HepG2 (cell line): ENCODE data around the gene PYCR2. TPM values are rescaled to one million over a fixed set of nuclear protein-coding genes. Genes with fewer than 3 reads are reported as not detected.

ENCODE experiments used
- ATAC-seq: fragments of 200-7000 bp; cut with Tn5 transposase; 3 replicates; pipeline ENCODE4 v1.9.1; 2020; ENCODE audit warnings: mild to moderate bottlenecking, moderate library complexity
- BruUV-seq: library from RNA; stranded (reverse); fragments of 400-500 nt; replicated peaks from 2 replicates; lab custom pipeline; 2021; lab: Mats Ljungman, UMichigan
- CTCF ChIA-PET: fragments of 300-600 bp; formaldehyde crosslinking; extraction: SDS; loops from one replicate; lab custom pipeline; 2021; ENCODE audit warnings: low total read pairs, inconsistent platforms, low intra/inter-chr PET ratio; lab: Yijun Ruan, JAX
- POLR2A ChIA-PET: fragments of 350-600 bp; sonication (Branson Sonifier 250); formaldehyde crosslinking; loops from one replicate; lab custom pipeline; 2020; ENCODE audit warnings: antibody characterized with exemption, inconsistent platforms; lab: Yijun Ruan, JAX
- DNase-seq: peaks from one replicate; pipeline ENCODE4 v3.0.0-alpha.2; 2015; ENCODE audit warnings: low spot score
- FAIRE-seq: peaks from 3 replicates; lab custom pipeline; 2011; peaks lifted over from hg19 to GRCh38; lab: Jason Lieb, UNC
- H2AFZ ChIP-seq: one replicate; pipeline ENCODE4 v1.6.1; 2011; ENCODE audit warnings: low read length, inconsistent platforms
- H3K27ac ChIP-seq: fragments of 300-600 bp; 3 replicates; pipeline ENCODE4 v1.8.0; 2011; ENCODE audit warnings: mixed run types, mild to moderate bottlenecking, mixed read lengths, low read length, inconsistent platforms; ENCODE audit not compliant: insufficient read depth; ENCODE audit errors: extremely low read length
- H3K27me3 ChIP-seq, 2 experiments: fragments of 200-600 bp in 1 of 2; 2 replicates in 1 of 2; 3 replicates in 1 of 2; pipeline versions ENCODE4 v1.6.0 to v1.8.0; 2011; ENCODE audit warnings: low read length in 2 of 2, mild to moderate bottlenecking in 2 of 2, moderate library complexity in 2 of 2, inconsistent platforms in 1 of 2; ENCODE audit not compliant: insufficient read depth in 2 of 2, control insufficient read depth in 1 of 2
- H3K36me3 ChIP-seq, 2 experiments: fragments of 200-600 bp in 1 of 2; replicated peaks in 1 of 2; 2 replicates in 1 of 2; 3 replicates in 1 of 2; pipeline versions ENCODE4 v1.5.1 to v1.8.0; 2011; ENCODE audit warnings: low read length in 2 of 2, inconsistent platforms in 1 of 2; ENCODE audit not compliant: insufficient read depth in 2 of 2, control insufficient read depth in 1 of 2
- H3K4me1 ChIP-seq: 2 replicates; pipeline ENCODE4 v1.5.1; 2012; ENCODE audit warnings: low read length, inconsistent platforms; ENCODE audit not compliant: insufficient read depth
- H3K4me2 ChIP-seq: 2 replicates; pipeline ENCODE4 v1.6.0; 2011; ENCODE audit warnings: low read depth, low read length, inconsistent platforms
- H3K4me3 ChIP-seq, 3 experiments: fragments of 200-600 bp in 1 of 3; sonication (generic), shearing (Covaris generic) in 1 of 3; replicated peaks in 1 of 3; 2 replicates each; pipeline ENCODE4 v1.5.1; 2011 to 2016; ENCODE audit warnings: low read length in 3 of 3, inconsistent platforms in 2 of 3, low read depth in 2 of 3, mild to moderate bottlenecking in 2 of 3, control low read depth in 1 of 3, mixed read lengths in 1 of 3; ENCODE audit not compliant: insufficient read depth in 1 of 3
- H3K79me2 ChIP-seq: one replicate; pipeline ENCODE4 v1.6.1; 2011; ENCODE audit warnings: low read length, inconsistent platforms; ENCODE audit not compliant: insufficient read depth
- H3K9ac ChIP-seq: 2 replicates; pipeline ENCODE4 v1.6.0; 2011; ENCODE audit warnings: mild to moderate bottlenecking, low read depth, low read length, inconsistent platforms; ENCODE audit not compliant: insufficient read depth
- H3K9me3 ChIP-seq: 2 replicates; pipeline ENCODE4 v1.5.1; 2012; ENCODE audit warnings: mild to moderate bottlenecking, low read length
- H4K20me1 ChIP-seq: 2 replicates; pipeline ENCODE4 v1.6.0; 2011; ENCODE audit warnings: inconsistent platforms, mild to moderate bottlenecking, low read length, moderate library complexity; ENCODE audit not compliant: insufficient read depth
- BRD4 ChIP-seq: sonication (generic); formaldehyde crosslinking; IDR thresholded peaks from 2 replicates; pipeline ENCODE4 v1.4.0; 2020; ENCODE audit warnings: missing genetic modification reagents
- CBX2 ChIP-seq, 2 experiments: fragments of 200-600 bp in 1 of 2; sonication (generic); formaldehyde crosslinking in 1 of 2; IDR thresholded peaks; 2 replicates each; pipeline versions ENCODE4 v1.7.0 to v1.8.1; 2018 to 2022; ENCODE audit warnings: low read depth in 2 of 2, low read length in 1 of 2, mild to moderate bottlenecking in 1 of 2, missing genetic modification reagents in 1 of 2
- CBX5 ChIP-seq: sonication (generic); formaldehyde crosslinking; IDR thresholded peaks from 2 replicates; pipeline ENCODE4 v1.4.0; 2020; ENCODE audit warnings: missing genetic modification reagents, borderline replicate concordance
- CREM ChIP-seq, 2 experiments: sonication (generic) in 1 of 2; formaldehyde crosslinking in 1 of 2; IDR thresholded peaks; 2 replicates each; pipeline versions ENCODE4 v1.4.0 to v1.6.1; 2016 to 2020; ENCODE audit warnings: antibody characterized with exemption in 1 of 2, mild to moderate bottlenecking in 1 of 2, missing genetic modification reagents in 1 of 2
- CSRNP2 ChIP-seq: sonication (generic); formaldehyde crosslinking; conservative IDR thresholded peaks from 2 replicates; pipeline ENCODE4 v1.8.0; 2022; ENCODE audit warnings: low read depth, missing genetic modification reagents
- ERF ChIP-seq: IDR thresholded peaks from 2 replicates; pipeline ENCODE4 v1.6.1; 2018; ENCODE audit warnings: missing biosample characterization, missing genetic modification reagents
- GATAD1 ChIP-seq: IDR thresholded peaks from 2 replicates; pipeline ENCODE4 v1.6.1; 2016; ENCODE audit warnings: missing genetic modification reagents, missing compliant biosample characterization
- MYC ChIP-seq: sonication (generic); formaldehyde crosslinking; IDR thresholded peaks from 2 replicates; pipeline ENCODE4 v1.9.0; 2021; ENCODE audit warnings: missing genetic modification reagents, borderline replicate concordance
- PAF1 ChIP-seq: IDR thresholded peaks from 2 replicates; pipeline ENCODE4 v1.6.1; 2016; ENCODE audit warnings: missing genetic modification reagents, missing compliant biosample characterization
- RCOR2 ChIP-seq: IDR thresholded peaks from 2 replicates; pipeline ENCODE4 v1.6.1; 2016; ENCODE audit warnings: missing biosample characterization, missing genetic modification reagents
- RFXAP ChIP-seq: sonication (generic); formaldehyde crosslinking; IDR thresholded peaks from 2 replicates; pipeline ENCODE4 v1.4.0; 2020; ENCODE audit warnings: missing genetic modification reagents, borderline replicate concordance
- SIX4 ChIP-seq: sonication (generic); formaldehyde crosslinking; IDR thresholded peaks from 2 replicates; pipeline ENCODE4 v1.4.0; 2020; ENCODE audit warnings: missing genetic modification reagents
- SRSF4 ChIP-seq: fragments of 200-400 bp; formaldehyde crosslinking; IDR thresholded peaks from one replicate; pipeline ENCODE4 v1.6.1; 2018; ENCODE audit warnings: mild to moderate bottlenecking, low read depth, low read length, moderate library complexity; ENCODE audit not compliant: poor library complexity, severe bottlenecking
- ZNF564 ChIP-seq: sonication (generic); formaldehyde crosslinking; IDR thresholded peaks from 2 replicates; pipeline ENCODE4 v1.8.1; 2023; ENCODE audit warnings: mild to moderate bottlenecking, missing genetic modification reagents
- ZNF616 ChIP-seq: sonication (generic); formaldehyde crosslinking; IDR thresholded peaks from 2 replicates; pipeline ENCODE4 v1.5.0; 2020; ENCODE audit warnings: low read depth, mild to moderate bottlenecking, missing genetic modification reagents
- ZNF790 ChIP-seq: sonication (generic); formaldehyde crosslinking; IDR thresholded peaks from 2 replicates; pipeline ENCODE4 v1.8.0; 2022; ENCODE audit warnings: missing genetic modification reagents, mild to moderate bottlenecking, borderline replicate concordance
- ZNF816 ChIP-seq: sonication (generic); formaldehyde crosslinking; IDR thresholded peaks from 2 replicates; pipeline ENCODE4 v1.8.0; 2022; ENCODE audit warnings: missing genetic modification reagents, mild to moderate bottlenecking, borderline replicate concordance
- ZSCAN30 ChIP-seq: sonication (generic); formaldehyde crosslinking; IDR thresholded peaks from 2 replicates; pipeline ENCODE4 v1.5.0; 2020; ENCODE audit warnings: mild to moderate bottlenecking, missing genetic modification reagents
- WGBS: methylation state at CpG from one replicate; pipeline ENCODE4 v1.1.6; 2017; ENCODE audit warnings: low lambda C conversion rate; 5-methylcytosine and 5-hydroxymethylcytosine counted together
- in situ Hi-C: cut with HindIII; loops from 2 replicates; pipeline ENCODE4 v1.10.0; 2017; ENCODE audit warnings: low pct_unique_long_range_greater_than_20kb; ENCODE audit not compliant: extremely low pct_ligation_motif_present
- intact Hi-C: fragments of 100-400 bp; cut with micrococcal nuclease; formaldehyde crosslinking; loops from one replicate; pipeline ENCODE4 v1.10.0; 2022; ENCODE audit not compliant: unreplicated experiment
- polyA plus RNA-seq, 8 experiments: library from polyadenylated mRNA; depleted of rRNA in 3 of 8; stranded (reverse) in 7 of 8; unstranded in 1 of 8; fragments of >200 nt; fragmentation: Illumina TruSeq in 4 of 8; extraction: Trizol in 4 of 8; gene quantifications; 2 replicates each; pipeline versions ENCODE4 v1.2.1 to v1.2.3, GENCODE V29; 2011 to 2016; ENCODE audit warnings: low read depth in 4 of 8, missing spikeins in 1 of 8, mixed read lengths in 1 of 8; ENCODE audit not compliant: insufficient read depth in 1 of 8
- total RNA-seq, 5 experiments: library from RNA; depleted of rRNA; stranded (reverse); fragments of >200 nt; fragmentation: Illumina TruSeq; extraction: Trizol; gene quantifications; 2 replicates each; pipeline ENCODE4 v1.2.3, GENCODE V29; 2016; ENCODE audit warnings: low read depth in 1 of 5
- TF ChIP-seq, protein P1 (sequence below): sonication (generic); formaldehyde crosslinking; IDR thresholded peaks from 2 replicates; pipeline ENCODE4 v1.4.0; 2020; ENCODE audit warnings: missing genetic modification reagents

PYCR2 gene
- total and polyA plus RNA-seq, 2 of the 13 experiments (the other 11 are each of a cell fraction or from before 2014, with no cell fraction given): 47.2 to 47.8 TPM

DNA sequence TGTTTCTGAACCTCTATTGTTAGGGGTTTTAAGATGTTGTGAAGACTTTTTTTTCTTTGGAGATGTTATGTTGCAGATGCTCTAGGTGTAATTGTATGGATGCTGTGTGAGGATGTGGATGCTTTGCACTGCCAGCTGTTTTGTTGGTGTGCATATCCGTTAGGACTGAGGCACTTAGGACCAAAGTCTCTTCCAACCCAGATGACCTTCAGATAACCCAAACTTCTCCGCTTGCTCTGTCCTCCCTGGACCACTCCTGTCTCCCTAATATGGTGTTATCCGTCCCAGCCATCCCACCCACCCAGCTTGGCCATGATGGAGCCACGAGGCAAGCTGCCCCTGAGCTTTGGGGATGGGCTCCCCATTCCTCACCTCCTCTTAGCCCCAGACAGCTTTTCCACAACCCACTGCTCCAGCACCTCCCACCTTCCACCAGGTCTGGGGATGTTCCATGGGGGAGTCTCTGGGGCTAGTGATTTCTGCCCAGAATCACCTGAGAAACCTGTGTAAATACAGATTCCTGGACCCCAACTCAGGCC is 22.1 kb upstream of the PYCR2 start:
- Histone ChIP-seq H3K4me3 (no peak overlapping the region), H3K36me3 (no peaks in the 10 kb centered on the region), H3K27ac (no peak overlapping the region), H3K4me2 (no peak overlapping the region), H2AFZ (no peak overlapping the region), H3K79me2 (no peaks in the 10 kb centered on the region), H3K27me3 (peaks cover 7 to 35% of the 10 kb centered on the region in 2 experiments; a peak in 4 of 5 replicates), H4K20me1 (no peaks in the 10 kb centered on the region), H3K9me3 (no peaks in the 10 kb centered on the region), H3K4me1 (peaks cover 40% of the 10 kb centered on the region), H3K9ac (no peak overlapping the region)
- ChIA-PET CTCF (no interaction called here), POLR2A (interaction anchor here (2.0 kb wide), 1 partner anchor 22 kb away, joined by 6 read pairs; the partner anchor contains the start of gene PYCR2)
- FAIRE-seq (no peak), ATAC-seq (no peak), DNase-seq (no peak)
- 2% methylated on average over 4 of the region's 4 CpGs for WGBS
- intact Hi-C loops (no loop called here), in situ Hi-C loops (no loop called here)
- no TSS peak for BruUV-seq
- no peak for TF ChIP-seq ERF
- TF ChIP-seq ZNF790 (CRISPR knock-in tag): no peak
- no peak for TF ChIP-seq ZNF564 (CRISPR knock-in tag)
- no peak for TF ChIP-seq RCOR2
- TF ChIP-seq ZNF816 (CRISPR knock-in tag): no peak
- TF ChIP-seq PAF1 (CRISPR knock-in tag): no peak
- TF ChIP-seq, protein P1, sequence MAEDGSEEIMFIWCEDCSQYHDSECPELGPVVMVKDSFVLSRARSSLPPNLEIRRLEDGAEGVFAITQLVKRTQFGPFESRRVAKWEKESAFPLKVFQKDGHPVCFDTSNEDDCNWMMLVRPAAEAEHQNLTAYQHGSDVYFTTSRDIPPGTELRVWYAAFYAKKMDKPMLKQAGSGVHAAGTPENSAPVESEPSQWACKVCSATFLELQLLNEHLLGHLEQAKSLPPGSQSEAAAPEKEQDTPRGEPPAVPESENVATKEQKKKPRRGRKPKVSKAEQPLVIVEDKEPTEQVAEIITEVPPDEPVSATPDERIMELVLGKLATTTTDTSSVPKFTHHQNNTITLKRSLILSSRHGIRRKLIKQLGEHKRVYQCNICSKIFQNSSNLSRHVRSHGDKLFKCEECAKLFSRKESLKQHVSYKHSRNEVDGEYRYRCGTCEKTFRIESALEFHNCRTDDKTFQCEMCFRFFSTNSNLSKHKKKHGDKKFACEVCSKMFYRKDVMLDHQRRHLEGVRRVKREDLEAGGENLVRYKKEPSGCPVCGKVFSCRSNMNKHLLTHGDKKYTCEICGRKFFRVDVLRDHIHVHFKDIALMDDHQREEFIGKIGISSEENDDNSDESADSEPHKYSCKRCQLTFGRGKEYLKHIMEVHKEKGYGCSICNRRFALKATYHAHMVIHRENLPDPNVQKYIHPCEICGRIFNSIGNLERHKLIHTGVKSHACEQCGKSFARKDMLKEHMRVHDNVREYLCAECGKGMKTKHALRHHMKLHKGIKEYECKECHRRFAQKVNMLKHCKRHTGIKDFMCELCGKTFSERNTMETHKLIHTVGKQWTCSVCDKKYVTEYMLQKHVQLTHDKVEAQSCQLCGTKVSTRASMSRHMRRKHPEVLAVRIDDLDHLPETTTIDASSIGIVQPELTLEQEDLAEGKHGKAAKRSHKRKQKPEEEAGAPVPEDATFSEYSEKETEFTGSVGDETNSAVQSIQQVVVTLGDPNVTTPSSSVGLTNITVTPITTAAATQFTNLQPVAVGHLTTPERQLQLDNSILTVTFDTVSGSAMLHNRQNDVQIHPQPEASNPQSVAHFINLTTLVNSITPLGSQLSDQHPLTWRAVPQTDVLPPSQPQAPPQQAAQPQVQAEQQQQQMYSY: no peak
- TF ChIP-seq MYC (CRISPR knock-in tag): no peak
- no peak for TF ChIP-seq RFXAP
- TF ChIP-seq CSRNP2 (CRISPR knock-in tag): no peak
- TF ChIP-seq SRSF4: no peak
- TF ChIP-seq CBX5: no peak
- no peak for TF ChIP-seq GATAD1 (CRISPR knock-in tag)
- no peak for TF ChIP-seq ZSCAN30 (CRISPR knock-in tag)
- no peak for TF ChIP-seq CBX2 (IDR thresholded peaks at IDR 0.05; ENCODE audit: low read depth, low read length)
- no peak for TF ChIP-seq CBX2 (CRISPR knock-in tag; IDR thresholded peaks at IDR 0.05; ENCODE audit: low read depth)
- no peak for TF ChIP-seq SIX4
- TF ChIP-seq CREM (IDR thresholded peaks at IDR 0.05): no peak
- TF ChIP-seq CREM (CRISPR knock-in tag; IDR thresholded peaks at IDR 0.05): no peak
- TF ChIP-seq BRD4 (CRISPR knock-in tag): no peak
- TF ChIP-seq ZNF616 (CRISPR knock-in tag): no peak
